DMS53 (cell line): Measurements from ENCODE around the gene VIPAS39.

Source experiments
- DNase-seq: peaks from one replicate; lab custom pipeline; 2025; lab: John Stamatoyannopoulos, UW

VIPAS39 gene

DNA sequence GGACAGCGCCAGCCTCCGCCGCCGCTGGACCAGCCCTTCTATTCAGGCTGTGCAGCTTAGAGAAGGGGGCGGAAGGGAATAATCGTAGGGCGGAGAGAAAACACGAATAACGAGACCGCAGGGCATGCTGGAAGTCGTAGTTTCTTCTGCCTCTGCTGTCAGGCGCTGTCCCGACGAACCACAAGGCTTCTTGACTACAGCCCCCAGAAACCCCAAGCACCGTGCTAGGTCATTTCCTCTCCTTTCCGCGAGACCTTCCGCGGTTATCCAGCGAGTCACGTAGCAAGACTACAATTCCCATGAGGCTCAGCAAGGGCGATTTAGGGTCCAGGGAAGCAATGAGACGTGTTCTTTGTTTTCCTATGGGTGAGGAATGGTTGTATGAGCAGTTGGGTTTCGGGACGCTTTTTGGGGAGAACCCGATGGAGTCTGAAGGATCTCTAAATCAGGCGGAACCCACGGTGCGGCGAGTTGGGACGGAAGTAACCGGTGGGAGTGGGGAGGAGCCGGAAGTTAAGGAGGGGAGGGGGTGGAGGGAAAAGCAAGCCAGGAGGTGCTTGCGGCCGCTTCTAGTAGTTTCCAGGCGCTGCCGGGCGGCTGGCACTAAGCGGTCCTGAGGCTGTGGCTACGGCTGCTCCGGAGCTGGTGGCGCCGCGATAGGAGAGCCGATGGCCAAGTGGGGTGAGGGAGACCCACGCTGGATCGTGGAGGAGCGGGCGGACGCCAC is at the start of gene VIPAS39, which contains the start of gene AHSA1:
VIPAS39 (minus strand) TSS at position 80 of the 727 bp plus-strand sequence. CDS start 3,499 bp downstream, outside the sequence.
AHSA1 (plus strand) TSS at position 572 of the 727 bp plus-strand sequence; CDS start at position 669, 97 bp downstream.
- peak; percentile 99 for DNase-seq

DNA sequence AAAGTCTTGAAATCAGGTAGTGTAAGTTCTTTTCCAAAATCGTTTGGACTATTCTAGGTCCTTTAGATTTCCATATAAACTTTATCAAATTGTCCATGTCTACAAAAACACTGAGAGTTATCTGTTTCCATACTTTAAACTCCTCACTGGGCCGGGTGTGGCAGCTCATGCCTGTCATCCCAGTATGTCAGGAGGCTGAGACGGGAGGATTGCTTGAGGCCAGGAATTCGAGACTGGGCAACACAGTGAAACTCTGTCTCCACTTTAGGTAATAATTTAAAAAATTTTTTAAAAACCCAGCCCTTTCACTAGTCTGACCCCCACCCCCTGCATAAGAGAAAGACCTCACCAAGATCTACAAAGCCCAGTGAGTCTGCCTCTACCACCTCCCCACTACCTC is 47.6 kb upstream of the VIPAS39 start:
- no peak for DNase-seq

DNA sequence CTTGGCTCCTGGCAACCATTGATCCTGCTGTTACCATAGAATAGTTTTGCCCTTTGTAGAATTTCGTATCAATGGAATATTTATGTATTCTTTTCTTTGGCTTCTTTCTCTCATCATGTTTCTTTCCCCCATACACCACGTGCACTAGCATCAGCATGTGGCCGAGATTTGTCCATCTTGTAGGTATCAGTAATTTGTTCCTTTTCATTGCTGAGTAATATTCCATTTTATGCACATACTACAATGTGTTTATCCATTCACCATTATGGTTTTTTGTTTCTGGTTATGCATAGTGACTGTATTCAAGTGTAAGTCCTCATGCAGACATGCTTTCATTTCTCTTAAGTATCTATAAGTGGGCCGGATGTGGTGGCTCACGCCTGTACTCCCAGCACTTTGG is 45.7 kb upstream of the VIPAS39 start:
- no peak for DNase-seq

DNA sequence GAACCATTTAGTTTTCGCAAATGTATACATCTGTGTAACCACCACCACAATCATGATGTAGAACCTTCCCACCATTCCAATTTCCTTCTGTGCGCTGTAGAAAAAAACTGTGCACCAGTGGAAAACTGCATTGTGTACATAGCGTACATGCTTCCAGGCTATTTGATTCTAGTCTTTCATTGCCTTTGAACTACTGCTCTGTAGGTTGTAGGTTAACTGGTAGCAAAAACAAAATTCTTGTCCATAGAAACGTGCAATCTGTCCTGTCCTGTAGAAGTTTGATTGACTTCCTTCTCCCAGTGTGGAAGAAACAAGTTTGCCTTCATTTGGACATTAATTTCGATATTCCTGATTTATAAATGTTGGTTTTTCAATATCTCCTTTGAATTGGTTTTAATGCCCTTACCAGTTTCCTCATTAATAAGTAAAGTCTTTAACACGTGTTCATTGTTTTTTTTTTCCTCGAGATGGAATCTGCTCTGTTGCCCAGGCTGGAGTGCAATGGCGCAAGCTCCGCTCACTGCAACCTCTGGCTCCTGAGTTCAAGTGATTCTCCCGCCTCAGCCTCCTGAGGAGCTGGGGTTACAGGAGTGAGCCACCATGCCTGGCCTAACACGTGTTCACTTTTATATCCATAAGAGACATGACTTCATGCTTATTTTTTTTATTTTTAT is 44.8 kb upstream of the VIPAS39 start:
- DNase-seq = no peak

DNA sequence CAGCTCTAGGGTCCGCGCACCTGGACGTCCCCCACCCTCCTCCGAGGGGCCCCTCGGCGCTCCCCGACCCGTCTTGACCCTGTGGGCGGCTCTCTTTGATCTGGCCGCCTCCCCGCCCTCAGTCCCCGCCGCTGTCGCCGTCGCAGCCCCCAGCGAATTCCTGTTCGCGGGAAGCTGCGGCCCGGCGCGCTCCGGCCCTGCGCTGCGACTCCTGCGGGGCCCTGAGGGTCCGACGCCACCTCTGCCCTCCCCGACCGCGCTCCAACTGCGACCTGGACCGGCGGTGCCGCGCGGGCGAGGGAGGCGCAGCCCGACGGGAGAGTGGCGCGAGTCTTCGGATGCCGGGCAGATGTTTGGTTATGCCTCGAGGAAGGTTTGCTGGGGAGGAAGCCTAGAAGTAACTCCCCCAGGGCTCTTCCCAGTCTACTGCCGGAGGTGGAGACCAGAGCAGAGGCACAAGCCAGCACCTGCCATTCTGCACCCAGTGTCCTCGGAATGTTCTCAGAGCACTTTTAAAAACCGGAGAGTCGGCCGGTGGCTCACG is 41.7 kb upstream of the VIPAS39 start:
- peak; percentile 51 for DNase-seq

DNA sequence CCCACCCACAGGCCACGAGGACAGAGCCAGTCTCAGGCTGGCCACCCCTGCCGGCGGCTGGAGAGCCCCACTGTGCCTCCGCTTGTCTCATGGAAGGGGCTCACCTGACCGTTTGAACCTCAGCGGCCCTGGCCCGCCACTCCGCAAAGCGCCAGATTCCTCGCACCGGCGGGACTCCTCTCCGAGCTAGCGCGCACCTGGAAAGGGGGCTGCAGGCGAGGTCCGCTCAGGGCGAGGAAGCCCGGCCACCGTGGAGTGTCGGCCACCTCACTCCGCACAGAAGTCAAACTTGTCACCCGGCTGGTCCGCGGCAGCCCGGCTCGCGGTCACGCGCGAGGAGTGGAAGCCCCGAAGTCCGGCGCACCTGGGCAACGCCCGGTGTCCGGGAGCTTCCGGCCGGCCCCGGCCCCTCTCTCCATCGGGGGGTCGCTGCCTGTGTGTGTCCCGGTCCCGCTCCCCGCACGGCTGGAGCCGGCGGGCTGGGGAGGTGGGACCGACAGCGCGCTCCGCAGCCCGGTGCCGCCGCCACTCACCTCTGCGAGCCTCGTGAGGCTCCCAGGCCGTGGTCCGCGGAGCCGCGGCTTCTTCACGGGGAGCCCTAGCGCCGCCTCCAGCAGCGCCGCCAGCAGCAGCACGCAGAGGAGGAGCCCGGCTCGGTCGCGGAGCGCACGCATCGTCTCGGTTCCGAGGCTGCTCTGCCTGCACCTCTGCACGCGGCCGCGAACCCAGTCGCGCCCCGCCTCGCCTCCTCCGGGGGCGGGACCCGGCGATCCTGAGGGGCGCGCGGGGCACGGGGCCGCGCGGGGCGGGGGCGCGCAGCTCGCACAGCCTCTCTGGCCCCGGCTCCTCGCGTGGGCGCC is 40.9 kb upstream of the VIPAS39 start, which contains the start of gene ISM2:
ISM2 (minus strand) TSS at position 697 of the 860 bp plus-strand sequence; CDS start at position 674, 23 bp downstream.
- DNase-seq = peak; percentile 80

DNA sequence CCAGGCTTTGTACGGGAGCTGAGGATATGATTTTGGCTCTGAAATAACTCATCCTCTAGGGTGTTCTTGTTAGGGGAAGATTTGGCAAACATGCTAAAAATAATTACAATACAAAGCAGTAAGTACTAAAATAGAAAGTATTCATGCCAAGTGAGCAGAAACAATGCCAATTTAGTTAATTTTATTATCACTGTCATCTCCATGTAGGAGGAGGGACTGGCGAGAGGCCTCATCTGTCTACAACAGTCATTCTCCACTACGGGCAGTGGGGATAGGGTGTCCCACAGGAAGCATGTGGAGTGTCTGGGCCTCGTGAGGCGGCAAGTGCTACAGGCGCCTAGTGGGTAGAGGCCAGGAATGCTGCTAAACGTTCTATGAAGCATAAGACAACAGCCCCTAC is 37.9 kb upstream of the VIPAS39 start:
- DNase-seq = no peak

DNA sequence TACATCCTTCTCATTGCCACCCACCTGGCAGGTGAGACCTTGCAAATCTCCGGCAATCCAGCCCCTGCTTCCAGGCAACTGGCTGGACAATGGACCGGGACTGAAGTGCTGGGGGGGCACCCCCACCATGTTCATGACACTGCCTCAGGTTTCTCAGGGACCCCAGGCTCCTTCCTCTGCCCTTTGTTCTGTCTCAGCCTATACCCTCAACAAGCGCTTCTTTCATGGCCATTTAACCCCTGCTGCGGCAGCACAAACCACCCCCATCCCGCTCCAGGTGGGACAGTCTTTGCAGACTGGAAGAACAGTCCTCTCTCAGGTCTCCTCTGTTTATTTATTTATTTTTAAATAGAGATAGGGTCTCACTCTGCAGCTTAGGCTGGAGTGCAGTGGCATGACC is 33.7 kb upstream of the VIPAS39 start:
- no peak for DNase-seq

DNA sequence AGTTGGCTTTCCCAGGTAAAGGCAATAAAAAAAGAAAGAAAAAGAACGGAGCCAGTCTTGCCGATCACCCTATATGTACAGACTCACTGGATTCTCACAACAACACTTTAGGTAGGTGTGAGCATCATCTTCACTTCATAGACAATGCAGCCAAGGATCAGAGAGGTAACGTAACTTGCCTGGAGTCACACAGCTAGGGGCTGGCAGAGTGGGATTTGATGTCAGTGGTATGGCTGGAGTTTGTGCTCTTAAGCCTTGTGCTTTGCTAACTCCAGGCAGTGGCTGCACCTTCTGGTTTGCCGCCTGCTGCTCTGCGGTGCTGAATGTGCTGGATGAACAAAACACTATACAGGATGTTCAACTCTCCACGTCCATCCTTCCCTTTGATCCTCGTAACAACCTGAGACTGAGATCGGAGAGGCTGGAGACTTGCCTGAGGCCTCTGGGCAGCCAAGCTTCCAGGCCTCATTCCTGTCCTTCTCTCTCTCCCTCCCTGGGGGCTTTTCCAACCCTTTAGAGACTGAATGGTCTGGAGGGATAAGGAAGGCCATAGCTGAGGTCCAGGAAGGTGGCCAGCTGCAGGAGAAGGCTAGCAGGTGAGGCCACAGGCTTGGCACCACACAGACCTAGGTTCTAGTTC is 33.1 kb upstream of the VIPAS39 start:
- no peak for DNase-seq

DNA sequence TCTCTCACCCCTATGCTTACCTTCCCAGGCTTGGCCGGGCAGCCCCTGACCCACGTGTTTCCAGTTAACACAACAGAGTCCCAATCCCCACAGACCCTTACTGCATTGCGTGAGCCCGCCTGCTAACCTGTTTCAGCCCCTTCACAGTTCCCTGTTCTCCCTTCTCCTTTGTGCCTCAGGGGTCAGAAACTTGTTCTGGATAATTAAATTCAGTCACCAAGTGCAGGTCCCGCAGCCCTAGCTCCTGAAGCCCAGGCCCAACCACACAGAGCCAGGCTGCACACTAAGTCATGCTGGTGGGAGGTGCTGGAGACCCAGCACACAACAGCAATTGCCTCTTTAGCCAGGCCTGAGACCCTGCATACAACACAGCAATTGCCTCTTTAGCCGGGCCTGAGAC is 31.6 kb upstream of the VIPAS39 start:
- no peak for DNase-seq

DNA sequence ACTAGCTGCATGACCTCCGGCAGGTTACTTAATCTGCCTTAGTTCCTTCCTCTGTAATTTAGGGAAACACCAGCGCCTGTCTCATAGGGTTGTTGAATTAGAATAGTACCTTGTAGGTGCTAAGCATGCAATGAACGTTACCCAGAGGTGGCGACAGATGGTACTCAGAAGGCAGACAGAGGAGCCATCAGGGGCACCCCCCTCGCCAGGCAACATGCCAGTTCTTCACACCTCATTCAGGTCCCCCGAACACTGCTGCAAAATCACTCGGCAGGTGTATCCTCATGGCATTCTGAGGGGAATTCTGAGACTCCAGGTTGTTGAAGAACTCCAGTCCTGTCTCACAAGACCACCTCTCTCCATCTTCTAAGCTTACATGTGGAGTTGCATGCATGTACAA is 31.2 kb upstream of the VIPAS39 start:
- DNase-seq = no peak

DNA sequence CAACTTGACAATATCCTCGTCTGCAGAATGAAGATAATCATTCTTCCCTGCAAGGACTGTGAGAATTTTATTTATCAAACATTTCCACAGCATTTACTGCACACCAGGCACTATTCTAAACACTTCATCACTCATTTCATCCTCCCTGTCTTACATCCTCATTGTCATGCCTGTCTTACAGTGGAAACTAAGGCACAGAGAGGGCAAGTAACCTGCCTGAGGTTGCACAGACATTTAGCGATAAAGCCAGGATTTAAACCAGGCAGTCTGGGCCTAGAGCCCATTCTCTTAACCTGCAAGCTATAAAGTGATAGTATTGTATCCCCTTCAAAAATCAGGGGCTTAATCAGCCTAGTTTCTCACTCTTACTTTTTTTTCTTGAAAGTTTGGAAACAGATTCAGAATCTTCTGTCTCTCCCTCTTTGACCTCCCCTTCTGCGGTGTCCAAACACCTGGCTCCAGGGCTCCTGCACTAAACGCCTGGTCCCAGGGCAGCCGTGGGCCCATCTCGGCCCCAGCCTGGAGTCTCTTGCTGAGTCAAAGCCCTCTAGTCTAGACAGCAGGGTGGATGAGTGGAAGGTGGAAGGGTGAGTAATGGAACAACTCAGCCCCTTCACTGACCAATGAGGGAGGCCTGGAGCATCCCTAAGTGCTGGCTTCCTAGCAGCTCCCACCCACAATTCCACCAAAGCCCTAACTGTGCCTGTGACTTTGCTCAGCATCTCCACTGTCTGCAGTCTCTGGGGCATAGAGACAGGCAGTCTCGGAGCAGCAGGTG is 28.7 kb upstream of the VIPAS39 start:
- DNase-seq = no peak

DNA sequence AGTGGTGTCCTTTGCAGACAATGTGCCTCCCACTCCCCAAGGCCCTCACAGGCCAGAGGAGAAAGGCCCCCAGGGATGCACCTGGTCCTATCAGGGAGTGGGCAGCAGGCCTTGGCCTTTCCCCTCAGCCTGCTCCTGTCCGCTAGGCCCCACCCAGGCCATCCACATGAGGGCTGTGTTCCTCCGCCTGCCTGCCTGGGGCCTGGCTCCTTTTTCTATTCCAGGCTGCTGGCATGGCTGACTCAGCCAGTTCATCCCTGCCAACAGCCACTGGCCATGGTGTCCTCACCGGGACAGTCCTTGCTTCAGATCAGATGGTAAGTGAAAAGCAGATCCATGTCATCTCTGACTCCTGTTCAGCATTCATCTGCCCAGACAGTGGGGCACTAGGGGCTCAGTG is 27.9 kb upstream of the VIPAS39 start:
- no peak for DNase-seq

DNA sequence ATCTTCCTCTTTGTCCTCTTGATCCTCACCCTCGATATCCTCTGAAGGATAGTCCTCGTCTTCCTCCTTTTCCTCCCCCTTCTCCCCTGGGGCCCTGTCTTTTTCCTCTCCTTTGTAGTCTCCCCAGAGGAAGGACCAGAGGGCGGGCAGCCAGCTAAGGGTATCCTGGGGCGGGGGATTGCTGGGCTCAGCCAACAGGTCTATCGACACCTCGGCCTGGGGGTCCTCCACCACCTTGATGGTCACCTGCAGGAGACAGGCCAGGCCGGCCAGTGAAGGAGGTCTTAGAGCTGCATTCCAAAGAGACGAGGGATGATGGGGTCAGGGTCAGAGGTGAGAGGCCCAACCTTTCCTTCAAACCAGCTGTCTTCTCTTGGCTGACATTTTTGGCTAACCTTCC is 25.0 kb upstream of the VIPAS39 start:
- DNase-seq = no peak

DNA sequence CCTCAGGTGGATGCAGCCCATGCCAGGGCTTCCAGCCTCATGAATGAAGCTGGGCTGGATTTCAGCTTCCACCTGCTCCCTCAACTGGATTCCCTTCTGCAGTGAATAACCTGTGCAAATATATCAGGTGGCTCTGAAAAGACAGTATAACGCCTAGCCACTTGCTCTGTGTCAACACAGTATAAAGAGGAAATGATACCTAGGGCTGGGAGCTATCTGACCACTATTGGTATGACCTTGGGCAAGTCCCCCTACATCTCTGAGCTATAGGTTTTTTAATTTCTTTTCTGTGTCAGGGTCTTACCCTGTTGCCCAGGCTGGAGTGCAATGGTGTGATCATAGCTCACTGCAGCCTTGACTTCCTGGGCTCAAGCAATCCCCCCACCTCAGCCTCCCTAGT is 21.4 kb upstream of the VIPAS39 start:
- peak; percentile 18 for DNase-seq

DNA sequence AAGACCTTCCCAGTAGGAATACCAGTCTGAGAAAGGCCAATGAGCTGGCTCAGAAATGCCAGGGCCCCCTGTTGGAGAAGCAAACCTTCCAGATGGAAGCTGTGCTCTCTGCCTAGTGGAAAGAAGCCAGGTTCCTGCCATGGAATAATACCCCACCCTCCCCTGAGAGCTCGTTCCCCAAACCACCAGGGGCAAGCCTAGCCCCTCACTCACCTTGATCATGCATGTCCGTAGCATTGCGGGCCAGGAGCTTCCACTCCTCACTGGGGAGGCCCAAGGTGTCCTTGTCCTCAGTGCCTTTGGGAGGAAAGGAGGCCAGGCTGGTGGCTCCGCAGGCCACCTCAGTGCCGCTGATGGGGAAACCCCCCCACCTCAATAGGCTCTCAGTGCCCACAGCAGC is 20.6 kb upstream of the VIPAS39 start:
- DNase-seq = no peak

DNA sequence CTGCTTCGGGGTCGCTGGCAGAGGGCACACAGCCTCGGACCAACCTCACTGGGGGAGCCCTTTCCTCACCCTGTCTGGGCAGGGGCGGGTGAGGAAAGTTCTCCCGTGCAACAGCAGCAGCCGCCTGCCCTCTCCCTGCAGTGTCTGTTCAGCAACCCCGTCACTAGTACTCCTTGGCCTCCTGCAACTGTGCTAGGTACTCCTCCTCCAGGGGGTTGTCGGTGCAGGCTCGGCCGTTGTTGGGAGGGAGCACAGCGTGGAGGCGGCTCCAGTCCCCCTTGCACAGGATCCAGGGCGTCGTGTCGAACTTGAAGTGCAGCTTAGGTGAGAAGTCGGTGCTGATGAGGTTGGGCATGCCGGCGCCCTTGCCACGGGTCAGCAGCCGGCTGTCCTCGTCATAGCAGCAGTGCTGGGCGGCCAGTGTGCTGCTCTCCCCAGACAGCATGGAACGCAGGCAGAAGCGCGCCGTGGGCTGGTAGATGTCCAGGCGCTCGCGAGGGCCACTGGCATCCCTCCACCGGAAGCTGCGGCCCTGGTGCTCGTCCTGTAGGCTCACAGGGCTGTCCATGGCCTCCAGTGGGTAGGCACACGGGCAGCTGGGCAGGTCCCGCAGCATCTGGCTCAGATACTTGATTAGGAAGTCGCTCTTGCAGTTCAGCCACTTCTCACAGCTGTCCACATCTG is 18.2 kb upstream of the VIPAS39 start:
- DNase-seq = no peak

DNA sequence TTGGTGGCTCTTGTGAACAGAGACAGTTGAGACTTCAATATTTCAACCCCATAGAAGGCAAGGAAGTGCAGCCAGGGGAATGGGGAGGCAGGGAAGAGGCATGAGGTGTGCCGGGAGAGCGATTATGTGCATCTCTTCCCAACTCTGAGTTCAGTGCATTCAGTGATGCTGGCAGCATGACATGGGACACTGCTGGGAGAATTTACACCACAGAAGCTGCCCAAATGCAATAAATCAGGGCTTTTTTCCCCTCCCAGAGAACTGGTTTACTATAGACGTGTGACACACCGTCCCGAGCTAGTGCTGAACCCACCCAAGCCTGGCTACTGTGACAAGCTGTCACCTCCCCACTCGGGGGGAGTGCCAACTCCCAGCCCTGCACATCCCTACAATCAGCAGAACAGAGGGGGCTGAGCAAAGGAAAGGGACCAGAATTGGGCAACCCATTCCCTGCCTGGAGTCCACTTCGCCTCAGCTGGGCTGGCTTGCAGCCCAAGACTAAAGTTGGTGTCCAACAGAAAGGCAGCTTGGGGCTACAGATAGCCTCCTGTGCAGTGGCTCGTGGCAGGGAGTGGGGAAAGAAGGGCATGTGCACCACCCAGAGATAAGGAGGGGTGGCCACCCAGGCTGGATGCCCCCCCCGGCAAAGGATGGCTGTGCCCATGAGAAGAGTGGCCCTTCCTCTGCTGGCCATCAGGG is 17.2 kb upstream of the VIPAS39 start:
- DNase-seq = no peak

DNA sequence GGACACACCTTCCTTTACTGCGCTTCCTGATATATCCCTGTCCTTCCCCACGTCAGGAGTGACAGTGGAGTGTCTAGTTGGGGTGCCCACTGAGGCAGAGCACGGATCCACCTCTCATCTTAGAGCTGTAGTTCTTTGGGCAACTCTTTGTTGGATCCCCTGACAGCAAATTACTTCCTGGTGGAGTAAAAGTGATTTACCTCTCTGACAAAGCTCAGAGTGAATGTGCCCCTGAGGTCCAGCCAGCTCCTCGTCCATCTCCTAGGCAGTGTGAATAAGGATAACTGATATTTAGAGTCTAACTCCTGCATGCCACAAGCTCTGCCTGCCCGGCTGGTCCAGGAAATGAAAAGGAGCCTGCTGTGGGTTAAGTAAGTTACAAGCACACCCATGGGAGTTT is 16.5 kb upstream of the VIPAS39 start:
- DNase-seq = no peak
